ENCODE data around the gene BTBD7. TPM values are rescaled to one million over a fixed set of nuclear protein-coding genes. Genes with fewer than 3 reads are reported as not detected.

Gene BTBD7
- total RNA-seq, 1 experiment from 2014 or later: 30.8 TPM

DNA sequence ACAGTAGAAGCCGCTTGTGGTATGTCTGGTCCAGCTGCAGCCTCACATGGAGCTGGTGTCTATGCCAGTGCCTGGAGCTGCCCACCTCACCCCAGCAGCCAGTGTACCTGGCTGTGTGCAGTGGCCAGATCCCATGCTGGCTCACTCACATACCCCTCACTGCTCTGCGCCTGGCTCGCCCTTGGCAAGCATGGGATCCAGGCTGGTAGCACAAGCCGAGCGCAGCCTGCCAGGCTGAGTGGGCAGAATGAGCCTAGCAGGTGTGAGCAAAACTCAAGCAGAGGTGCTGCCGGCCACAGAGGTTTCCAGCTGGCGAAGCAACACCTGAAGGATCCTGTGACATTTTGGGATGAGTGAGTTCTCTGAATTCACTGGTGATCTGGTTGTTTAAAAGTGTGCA, 5.0 kb upstream of the BTBD7 start:
- Histone ChIP-seq H3K4me1 (ENCODE audit: control insufficient read depth in 1 of 2, insufficient read depth in 2 of 2, low read length in 2 of 2) (peaks cover 6 to 9% of the 10 kb centered on the region in 2 experiments), H3K9me2 (ENCODE audit: insufficient read depth) (no peaks in the 10 kb centered on the region), H3K27ac (ENCODE audit: low read depth, low read length) (no peak overlapping the region), H2AFZ (ENCODE audit: low read depth, low read length, poor library complexity, severe bottlenecking) (no peak overlapping the region), H3K9me3 (ENCODE audit: control insufficient read depth in 1 of 2, insufficient read depth in 1 of 2, low read depth in 1 of 2, low read length in 2 of 2) (peaks cover 0 to 6% of the 10 kb centered on the region in 2 experiments; a peak in 2 of 4 replicates), H3K79me2 (ENCODE audit: insufficient read depth, low read length) (no peaks in the 10 kb centered on the region), H3K36me3 (ENCODE audit: control insufficient read depth in 1 of 2, insufficient read depth in 2 of 2, low read length in 2 of 2) (no peaks in the 10 kb centered on the region), H3K9ac (ENCODE audit: low read length) (no peak overlapping the region), H4K20me1 (ENCODE audit: insufficient read depth) (no peaks in the 10 kb centered on the region), H3K4me3 (replicated peaks in 1 of 2; ENCODE audit: low read depth in 1 of 2, low read length in 2 of 2) (no peak overlapping the region), H3K27me3 (ENCODE audit: insufficient read depth, low read length) (no peaks in the 10 kb centered on the region), H3K4me2 (ENCODE audit: low read length) (no peak overlapping the region)
- BruUV-seq (replicated peaks): no TSS peak
- ChIA-PET CTCF (no interaction called here), POLR2A (no interaction called here), RAD21 (ENCODE audit: low non-redundant PET in 1 of 2, low total read pairs in 2 of 2, uncharacterized antibody in 2 of 2, unreplicated experiment in 2 of 2) (no interaction called here)
- DNase-seq (ENCODE audit: low read depth, low spot score) (no peak), ATAC-seq (no peak)
- intact Hi-C loops (cut with micrococcal nuclease): no loop called here
- TF ChIP-seq RAD21 (IDR thresholded peaks at IDR 0.05; ENCODE audit: low read depth) (no peak), ELF1 (IDR thresholded peaks at IDR 0.05; ENCODE audit: borderline replicate concordance, low read depth) (no peak), POLR2AphosphoS5 (IDR thresholded peaks at IDR 0.05; ENCODE audit: low read depth, low read length) (no peak), POLR2A (IDR thresholded peaks at IDR 0.05; ENCODE audit: borderline replicate concordance, extremely low read depth, insufficient read depth, insufficient read length) (no peak), SIN3A (IDR thresholded peaks at IDR 0.05; ENCODE audit: low read depth) (no peak), SP1 (IDR thresholded peaks at IDR 0.05; ENCODE audit: low read depth) (no peak), TCF7L2 (IDR thresholded peaks at IDR 0.05; ENCODE audit: borderline replicate concordance, extremely low read depth, insufficient read depth, insufficient read length) (no peak), EZH2phosphoT487 (IDR thresholded peaks at IDR 0.05; ENCODE audit: borderline replicate concordance) (no peak), JUND (IDR thresholded peaks at IDR 0.05) (no peak), FOSL1 (IDR thresholded peaks at IDR 0.05; ENCODE audit: low read depth) (no peak), SRF (IDR thresholded peaks at IDR 0.05; ENCODE audit: low read depth) (no peak), EZH2 (IDR thresholded peaks at IDR 0.05) (no peak)
- TF ChIP-seq, protein P1, sequence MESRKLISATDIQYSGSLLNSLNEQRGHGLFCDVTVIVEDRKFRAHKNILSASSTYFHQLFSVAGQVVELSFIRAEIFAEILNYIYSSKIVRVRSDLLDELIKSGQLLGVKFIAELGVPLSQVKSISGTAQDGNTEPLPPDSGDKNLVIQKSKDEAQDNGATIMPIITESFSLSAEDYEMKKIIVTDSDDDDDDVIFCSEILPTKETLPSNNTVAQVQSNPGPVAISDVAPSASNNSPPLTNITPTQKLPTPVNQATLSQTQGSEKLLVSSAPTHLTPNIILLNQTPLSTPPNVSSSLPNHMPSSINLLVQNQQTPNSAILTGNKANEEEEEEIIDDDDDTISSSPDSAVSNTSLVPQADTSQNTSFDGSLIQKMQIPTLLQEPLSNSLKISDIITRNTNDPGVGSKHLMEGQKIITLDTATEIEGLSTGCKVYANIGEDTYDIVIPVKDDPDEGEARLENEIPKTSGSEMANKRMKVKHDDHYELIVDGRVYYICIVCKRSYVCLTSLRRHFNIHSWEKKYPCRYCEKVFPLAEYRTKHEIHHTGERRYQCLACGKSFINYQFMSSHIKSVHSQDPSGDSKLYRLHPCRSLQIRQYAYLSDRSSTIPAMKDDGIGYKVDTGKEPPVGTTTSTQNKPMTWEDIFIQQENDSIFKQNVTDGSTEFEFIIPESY (IDR thresholded peaks at IDR 0.05; ENCODE audit: extremely low read depth, insufficient replicate concordance, low read length): no peak
- TF ChIP-seq, protein P2, sequence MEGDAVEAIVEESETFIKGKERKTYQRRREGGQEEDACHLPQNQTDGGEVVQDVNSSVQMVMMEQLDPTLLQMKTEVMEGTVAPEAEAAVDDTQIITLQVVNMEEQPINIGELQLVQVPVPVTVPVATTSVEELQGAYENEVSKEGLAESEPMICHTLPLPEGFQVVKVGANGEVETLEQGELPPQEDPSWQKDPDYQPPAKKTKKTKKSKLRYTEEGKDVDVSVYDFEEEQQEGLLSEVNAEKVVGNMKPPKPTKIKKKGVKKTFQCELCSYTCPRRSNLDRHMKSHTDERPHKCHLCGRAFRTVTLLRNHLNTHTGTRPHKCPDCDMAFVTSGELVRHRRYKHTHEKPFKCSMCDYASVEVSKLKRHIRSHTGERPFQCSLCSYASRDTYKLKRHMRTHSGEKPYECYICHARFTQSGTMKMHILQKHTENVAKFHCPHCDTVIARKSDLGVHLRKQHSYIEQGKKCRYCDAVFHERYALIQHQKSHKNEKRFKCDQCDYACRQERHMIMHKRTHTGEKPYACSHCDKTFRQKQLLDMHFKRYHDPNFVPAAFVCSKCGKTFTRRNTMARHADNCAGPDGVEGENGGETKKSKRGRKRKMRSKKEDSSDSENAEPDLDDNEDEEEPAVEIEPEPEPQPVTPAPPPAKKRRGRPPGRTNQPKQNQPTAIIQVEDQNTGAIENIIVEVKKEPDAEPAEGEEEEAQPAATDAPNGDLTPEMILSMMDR (IDR thresholded peaks at IDR 0.05 in 2 of 3, conservative IDR thresholded peaks at IDR 0.05 in 1 of 3; ENCODE audit: borderline replicate concordance in 1 of 3, insufficient read depth in 1 of 3, low read depth in 2 of 3, low read length in 2 of 3): no peak
- TF ChIP-seq, protein P3, sequence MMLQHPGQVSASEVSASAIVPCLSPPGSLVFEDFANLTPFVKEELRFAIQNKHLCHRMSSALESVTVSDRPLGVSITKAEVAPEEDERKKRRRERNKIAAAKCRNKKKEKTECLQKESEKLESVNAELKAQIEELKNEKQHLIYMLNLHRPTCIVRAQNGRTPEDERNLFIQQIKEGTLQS (IDR thresholded peaks at IDR 0.05): no peak
- TF ChIP-seq, protein P4, sequence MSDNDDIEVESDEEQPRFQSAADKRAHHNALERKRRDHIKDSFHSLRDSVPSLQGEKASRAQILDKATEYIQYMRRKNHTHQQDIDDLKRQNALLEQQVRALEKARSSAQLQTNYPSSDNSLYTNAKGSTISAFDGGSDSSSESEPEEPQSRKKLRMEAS (IDR thresholded peaks at IDR 0.05): no peak
